Fibroblast of villous mesenchyme (primary cell): ENCODE results near the gene ARF3. TPM values are rescaled to one million over a fixed set of nuclear protein-coding genes. Genes with fewer than 3 reads are reported as not detected.

ENCODE experiments used
- DNase-seq: peaks from one replicate; pipeline ENCODE4 v3.0.0-alpha.2; 2010; ENCODE audit warnings: low read depth
- H3K4me3 ChIP-seq: 2 replicates; pipeline ENCODE4 v1.5.1; 2011; ENCODE audit warnings: low read depth, mild to moderate bottlenecking, low read length
- total RNA-seq: library from RNA; depleted of rRNA; stranded (reverse); fragments of >200 nt; gene quantifications from 2 replicates; pipeline ENCODE4 v1.2.3, GENCODE V29; 2012
- TF ChIP-seq, protein P1 (sequence below): IDR thresholded peaks from 2 replicates; pipeline ENCODE4 v1.5.1; 2012; ENCODE audit warnings: low read depth, mild to moderate bottlenecking, low read length; ENCODE audit not compliant: insufficient read depth

ARF3 gene
- total RNA-seq, 1 donor = 68.2 TPM

DNA sequence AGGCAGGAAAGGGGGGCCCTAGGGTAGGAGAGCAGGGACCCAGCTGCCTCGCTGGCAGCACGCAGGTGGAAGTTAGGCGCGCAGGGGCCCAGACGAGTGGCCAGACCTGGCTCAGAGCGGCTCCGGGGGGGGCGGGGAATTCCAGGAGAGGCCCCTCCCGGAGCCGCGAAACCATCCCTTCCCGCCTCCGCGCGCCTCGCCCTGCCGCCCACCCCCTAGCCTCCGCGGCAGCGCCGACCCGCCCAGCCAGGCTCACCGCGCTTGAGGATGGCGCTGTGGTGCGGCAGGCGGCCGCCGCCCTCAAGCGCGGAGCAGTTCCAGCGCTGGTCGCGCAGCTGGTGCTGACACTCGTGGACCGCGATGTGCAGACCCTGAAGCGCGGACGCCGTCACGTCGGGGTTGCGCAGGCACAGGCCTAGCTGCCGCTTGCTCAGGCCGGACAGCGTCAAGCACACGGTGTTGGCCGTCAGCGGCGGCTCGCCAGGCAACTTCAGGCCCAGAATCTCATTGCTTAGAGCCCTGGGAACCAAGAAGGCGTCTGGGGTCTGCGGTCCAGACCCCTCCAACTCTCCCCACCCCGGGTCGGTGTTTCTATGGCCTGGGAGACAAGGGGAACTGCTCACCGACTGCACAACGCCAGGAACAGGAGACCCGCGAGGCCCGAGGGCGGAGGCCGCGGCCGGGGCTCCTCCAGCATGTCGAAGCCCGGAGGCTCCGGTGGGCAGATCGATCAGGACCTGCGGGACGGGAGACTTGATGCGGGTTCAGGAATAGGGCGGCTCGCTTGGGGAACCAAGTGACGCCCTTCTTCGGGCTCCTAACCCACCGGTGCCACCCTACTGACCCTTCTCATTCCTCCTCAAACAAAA lies 12.8 kb upstream of the ARF3 start:
- H3K4me3 ChIP-seq = no peak overlapping the region
- TF ChIP-seq, protein P1, sequence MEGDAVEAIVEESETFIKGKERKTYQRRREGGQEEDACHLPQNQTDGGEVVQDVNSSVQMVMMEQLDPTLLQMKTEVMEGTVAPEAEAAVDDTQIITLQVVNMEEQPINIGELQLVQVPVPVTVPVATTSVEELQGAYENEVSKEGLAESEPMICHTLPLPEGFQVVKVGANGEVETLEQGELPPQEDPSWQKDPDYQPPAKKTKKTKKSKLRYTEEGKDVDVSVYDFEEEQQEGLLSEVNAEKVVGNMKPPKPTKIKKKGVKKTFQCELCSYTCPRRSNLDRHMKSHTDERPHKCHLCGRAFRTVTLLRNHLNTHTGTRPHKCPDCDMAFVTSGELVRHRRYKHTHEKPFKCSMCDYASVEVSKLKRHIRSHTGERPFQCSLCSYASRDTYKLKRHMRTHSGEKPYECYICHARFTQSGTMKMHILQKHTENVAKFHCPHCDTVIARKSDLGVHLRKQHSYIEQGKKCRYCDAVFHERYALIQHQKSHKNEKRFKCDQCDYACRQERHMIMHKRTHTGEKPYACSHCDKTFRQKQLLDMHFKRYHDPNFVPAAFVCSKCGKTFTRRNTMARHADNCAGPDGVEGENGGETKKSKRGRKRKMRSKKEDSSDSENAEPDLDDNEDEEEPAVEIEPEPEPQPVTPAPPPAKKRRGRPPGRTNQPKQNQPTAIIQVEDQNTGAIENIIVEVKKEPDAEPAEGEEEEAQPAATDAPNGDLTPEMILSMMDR = no peak
- no peak for DNase-seq

DNA sequence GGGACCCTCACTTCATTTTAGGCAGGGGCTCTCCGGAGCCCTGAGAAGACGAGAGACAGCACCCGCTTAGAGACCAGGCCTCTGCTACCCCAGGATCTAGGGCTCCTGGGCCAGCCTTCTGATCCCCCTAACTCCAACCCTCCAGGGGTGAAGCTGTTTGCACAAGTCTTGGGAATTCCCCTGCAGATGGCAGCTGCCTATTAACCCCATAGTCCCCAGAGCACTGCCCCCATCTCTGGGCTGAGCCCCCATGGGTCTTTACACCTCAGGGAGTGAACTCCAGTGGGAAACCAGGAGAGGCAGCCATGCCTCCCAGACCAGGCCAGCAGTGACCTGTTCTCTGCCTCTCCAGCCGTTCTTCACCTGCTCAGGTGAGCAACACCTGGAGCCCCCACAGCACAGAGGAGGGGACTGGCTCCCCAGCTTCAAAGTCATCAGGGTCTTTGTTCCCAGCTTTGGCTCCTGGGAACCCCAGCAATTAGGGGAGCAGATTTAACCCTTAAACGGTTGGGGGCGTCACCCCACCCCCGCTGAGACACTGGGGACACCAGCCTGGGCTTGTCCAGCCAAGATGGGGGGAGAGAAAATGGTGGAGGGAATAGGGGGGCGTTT lies 12.0 kb upstream of the ARF3 start:
- TF ChIP-seq, protein P1 = no peak
- no peak overlapping the region for H3K4me3 ChIP-seq
- no peak for DNase-seq

DNA sequence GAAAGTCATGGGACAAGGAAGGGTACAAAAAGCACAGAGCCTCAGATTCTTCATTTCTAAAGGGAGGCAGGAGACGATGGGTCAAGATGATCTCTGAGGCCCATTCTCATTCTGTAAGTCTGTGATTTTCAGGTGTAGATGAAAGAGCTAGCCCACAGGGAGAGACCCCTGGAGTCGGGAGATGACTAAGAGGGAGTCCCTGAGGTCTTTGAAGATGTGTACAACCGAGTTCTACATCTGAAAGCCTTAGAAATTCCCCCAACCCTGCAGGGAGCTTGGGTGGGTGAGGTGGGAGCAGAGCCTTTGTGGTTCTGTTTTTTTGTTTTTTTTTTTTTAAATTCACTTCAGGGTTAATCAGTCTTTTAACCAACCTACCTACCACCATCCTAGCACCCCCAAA lies 11.2 kb upstream of the ARF3 start:
- no peak for DNase-seq
- H3K4me3 ChIP-seq = no peak overlapping the region
- TF ChIP-seq, protein P1 = no peak

DNA sequence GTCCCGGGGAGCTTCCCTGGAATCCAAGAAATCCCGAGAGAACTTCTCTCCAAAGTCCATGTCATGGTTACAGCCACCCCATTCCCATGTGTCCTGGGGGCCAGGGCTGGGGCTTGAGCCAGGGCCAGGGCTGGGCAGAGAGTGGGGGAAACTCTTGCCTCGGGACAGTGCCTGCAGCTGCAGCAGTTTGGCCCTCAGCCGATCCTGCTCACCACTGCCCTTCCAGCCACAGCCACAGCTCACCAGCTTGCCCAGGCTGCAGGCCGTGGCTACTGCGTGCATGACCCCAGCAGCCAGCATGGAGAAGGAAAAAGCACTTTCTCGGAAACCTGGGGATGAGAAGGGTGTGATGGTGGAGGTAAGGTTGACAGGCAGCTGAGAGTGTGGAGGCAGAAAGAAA lies 10.7 kb upstream of the ARF3 start:
- no peak overlapping the region for H3K4me3 ChIP-seq
- DNase-seq = no peak
- TF ChIP-seq, protein P1 = no peak

DNA sequence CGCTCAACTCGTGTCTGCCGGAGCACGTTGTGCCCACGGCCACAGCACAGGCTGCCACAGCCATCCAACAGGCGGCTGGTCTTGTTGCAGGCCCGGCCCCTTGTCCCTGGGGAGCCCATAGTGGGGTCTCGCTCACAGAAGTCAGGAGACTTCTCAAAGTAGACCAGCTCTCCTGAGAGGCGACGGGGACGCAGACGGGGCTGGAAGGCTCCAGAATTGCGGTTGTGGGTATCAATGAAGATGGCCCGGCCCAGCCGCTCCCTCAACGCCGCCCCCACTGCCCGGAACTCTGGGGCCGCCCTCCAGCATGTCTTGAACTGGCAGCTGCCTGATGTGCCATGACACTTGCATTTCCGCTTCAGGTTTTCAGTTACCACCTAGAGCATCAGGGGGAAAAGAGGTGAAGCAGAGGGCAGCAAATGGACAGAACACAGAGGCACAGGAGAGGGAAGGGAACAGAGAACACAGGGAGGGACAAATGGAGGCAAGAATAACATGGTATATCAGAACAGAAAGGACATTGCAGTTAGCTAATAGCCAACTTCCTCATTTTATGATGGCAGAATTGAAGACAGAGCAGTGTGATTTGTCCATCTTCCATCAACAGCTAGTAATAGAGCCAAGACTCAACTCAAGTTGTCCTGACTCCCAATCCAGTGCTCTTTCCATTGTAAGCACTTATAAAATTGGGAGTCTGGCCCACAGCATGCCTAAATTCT lies 9.0 kb upstream of the ARF3 start:
- no peak overlapping the region for H3K4me3 ChIP-seq
- DNase-seq = no peak
- TF ChIP-seq, protein P1 = no peak

DNA sequence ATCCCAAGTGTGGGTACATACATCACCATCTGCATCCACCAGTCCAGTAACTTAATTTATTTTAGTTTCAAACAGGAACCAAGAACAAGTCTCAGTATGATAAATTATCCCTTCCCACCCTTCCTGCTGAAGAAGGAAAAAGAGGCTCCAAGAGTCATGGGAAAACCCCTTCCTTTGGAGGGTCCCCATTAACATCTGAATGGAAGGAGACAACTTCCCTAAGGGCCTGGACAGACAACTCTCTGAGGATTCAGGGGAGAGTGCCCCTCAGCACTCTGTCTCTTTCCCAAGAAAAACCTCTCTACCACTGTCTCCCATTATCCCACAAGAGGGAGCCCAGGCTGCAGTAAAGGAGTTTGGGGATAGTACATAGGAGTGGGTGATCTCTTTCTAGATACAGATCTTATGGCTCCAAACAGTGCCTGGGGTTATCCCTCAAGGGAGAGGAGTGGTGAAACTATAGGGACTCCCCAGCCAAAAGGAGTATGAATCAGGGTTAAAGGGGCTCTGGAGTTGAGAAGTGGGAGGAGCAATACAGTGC lies 8.1 kb upstream of the ARF3 start:
- no peak overlapping the region for H3K4me3 ChIP-seq
- peak; percentile 44 for DNase-seq
- TF ChIP-seq, protein P1 = peak; percentile 61
